ENCODE results near the gene RNF144A.

DNA sequence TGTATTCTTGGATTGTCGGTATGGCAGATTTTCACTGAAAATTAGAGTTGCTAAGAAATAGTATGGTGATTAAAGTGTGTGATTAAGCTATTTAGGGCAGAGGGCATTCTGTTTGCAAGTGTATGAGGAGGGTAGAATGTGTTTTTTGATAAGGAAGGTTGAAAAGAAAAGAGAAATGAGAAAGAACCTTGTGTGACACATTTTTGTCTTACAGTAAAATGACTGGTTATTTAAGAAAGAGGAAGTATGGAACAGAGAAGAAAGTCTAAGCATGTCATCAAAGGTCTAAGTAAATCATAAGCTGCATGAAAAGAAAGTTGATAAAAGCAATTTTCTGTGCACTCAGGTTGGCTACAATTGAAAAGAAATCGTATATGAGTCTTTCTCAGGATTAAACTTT lies 44.8 kb upstream of the RNF144A start:
- TF ChIP-seq, protein P1, sequence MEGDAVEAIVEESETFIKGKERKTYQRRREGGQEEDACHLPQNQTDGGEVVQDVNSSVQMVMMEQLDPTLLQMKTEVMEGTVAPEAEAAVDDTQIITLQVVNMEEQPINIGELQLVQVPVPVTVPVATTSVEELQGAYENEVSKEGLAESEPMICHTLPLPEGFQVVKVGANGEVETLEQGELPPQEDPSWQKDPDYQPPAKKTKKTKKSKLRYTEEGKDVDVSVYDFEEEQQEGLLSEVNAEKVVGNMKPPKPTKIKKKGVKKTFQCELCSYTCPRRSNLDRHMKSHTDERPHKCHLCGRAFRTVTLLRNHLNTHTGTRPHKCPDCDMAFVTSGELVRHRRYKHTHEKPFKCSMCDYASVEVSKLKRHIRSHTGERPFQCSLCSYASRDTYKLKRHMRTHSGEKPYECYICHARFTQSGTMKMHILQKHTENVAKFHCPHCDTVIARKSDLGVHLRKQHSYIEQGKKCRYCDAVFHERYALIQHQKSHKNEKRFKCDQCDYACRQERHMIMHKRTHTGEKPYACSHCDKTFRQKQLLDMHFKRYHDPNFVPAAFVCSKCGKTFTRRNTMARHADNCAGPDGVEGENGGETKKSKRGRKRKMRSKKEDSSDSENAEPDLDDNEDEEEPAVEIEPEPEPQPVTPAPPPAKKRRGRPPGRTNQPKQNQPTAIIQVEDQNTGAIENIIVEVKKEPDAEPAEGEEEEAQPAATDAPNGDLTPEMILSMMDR (IDR thresholded peaks at IDR 0.05) = no peak
- no peak for TF ChIP-seq POLR2A (IDR thresholded peaks at IDR 0.05)

All from Peyer's patch (tissue), 4 donors.